Umbilical cord (tissue), 2 donors: Measurements from ENCODE around the gene TF. TPM values are rescaled to one million over a fixed set of nuclear protein-coding genes. Genes with fewer than 3 reads are reported as not detected.

Experiments used
- DNase-seq: peaks from one replicate; pipeline ENCODE4 v3.0.0-alpha.2; 2015; ENCODE audit warnings: low spot score
- total RNA-seq: library from RNA; depleted of rRNA; stranded (reverse); fragments of >200 nt; gene quantifications from one replicate; pipeline ENCODE4 v1.2.3, GENCODE V29; 2014; ENCODE audit warnings: low replicate concordance; ENCODE audit not compliant: insufficient read depth

Gene TF
- total RNA-seq, 1 donor from 2014 or later = 7.9 TPM

DNA sequence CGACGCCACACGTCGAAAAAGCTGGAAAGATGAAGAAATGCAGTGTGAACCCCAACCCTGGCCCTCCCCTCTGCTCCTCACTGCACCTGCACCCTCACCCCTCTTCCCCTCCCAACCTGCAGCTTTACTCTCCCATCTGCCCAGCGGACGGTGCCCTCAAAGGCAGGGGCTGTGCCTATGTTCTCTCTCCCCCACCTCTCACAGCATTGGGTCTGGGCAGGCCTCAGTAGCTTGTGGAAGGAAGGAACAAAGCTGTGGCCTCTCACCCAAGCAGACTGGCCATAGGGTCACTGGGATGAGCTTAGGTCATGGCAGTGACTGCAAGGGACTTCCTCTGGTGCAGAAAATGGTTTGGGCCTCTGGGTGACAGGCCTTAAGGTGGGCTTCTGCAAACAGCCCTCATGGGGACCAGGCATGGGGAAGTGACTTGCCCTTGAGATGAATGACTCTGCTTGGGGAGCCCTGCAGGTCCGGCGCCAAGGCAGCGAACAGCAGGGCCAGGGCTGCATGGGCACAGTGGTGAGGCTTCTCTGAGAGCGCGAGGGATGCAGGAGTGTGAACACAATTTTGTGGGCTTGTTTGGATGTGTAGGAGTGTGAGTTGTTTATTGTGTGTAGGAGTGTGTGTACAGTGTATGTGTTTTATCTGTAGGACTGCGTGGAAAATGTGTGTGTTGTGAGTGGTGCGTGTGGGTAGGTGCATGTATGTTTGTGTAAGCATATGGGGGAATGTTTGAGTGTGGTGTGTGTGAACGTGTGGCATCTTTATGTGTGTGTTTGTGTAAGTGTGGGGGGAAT lies 88.6 kb downstream of the TF start:
- no peak for DNase-seq

GRCh38 chr3:133835418-133835743 lies 89.2 kb downstream of the TF start:
- DNase-seq = no peak

DNA sequence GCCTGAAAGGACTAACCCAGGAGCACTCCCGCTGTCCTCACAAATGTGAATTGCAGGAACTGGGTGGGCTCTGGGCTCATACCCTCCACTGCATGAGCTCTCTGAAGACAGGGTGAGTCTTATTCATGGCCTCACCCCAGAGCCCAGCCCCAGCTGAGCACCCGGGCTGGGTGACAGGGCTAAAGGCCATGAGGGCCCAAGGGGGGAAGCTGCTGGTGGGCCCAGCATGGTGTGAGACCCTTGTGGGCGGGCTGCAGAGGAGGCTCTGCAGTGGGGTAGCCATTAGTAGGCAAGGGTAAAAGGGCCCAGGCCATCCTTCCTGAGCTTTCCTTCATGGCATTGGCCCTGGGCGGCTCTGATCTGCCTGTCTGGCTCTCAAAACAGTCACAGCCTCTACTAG lies 89.8 kb downstream of the TF start:
- no peak for DNase-seq

DNA sequence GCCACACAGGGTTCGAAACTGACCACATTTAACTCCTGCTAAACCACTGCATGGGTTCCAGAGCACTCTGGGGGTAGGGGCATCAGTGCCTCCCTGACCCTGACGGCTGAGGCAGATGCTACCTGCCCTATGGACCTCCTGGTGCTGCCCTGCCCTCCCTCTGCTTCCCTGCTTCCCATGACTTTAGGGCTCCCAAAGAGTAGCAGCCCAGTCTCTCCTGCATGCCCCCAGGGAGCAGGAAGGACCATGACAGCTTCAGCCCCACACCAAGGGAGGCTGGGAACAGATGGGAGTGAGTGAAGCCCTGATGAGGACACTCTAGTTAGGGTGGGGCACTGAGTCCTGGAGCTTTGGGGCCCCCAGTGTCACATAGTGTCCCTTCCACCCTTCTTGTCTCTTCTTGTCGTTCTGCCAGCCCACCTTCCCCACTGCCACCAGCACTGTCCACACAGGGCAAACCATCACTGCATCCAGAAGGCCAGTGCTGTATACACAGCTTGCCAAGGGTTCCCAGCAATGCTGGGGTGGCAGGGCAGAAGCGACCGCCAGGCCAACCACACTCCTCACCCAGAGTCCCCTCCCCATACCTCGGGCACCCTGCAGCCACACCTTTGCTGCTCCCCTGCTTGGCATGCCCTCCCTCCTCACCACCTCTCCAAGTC lies 90.4 kb downstream of the TF start:
- no peak for DNase-seq

DNA sequence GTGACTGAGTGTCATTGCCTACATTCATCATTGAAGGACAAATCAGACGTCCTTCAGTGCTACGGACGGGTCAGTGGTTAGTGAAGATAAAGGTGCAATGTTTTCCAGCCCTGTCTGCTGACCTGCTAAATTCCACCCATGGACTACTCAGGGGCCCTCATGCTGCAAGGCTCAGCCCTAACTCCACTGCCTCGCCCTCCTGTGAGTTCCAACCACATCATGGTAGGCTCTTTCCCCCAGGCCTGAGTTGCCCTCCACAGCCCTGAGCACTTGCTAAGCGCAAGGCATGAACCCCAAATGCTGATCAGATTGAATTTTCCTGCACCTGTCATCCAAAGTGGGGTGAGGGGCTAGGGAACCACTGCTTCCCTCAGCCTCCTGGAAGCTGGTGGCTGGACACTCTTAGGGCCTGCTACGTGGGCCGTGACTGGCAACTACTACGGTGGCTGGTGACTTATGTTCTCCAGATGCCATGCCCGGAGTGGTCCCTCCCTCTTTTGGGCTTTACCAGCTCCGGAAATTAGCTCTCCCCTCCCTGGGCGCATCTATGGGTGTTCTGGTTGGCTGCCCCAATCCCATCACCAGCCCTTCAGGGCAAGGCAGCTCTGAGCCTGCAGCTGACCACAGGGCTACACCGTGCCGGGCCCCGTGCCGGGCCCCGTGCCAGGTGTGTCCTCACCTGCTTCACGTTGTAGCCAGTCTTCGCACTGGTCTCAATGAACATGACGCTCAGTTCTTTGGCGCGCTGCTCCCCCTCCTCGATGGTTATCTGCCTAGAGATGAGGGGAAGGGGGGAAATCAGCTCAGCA lies 91.5 kb downstream of the TF start:
- no peak for DNase-seq

- DNase-seq = no peak
Observed at GRCh38 chr3:133838296-133838789, 92.2 kb downstream of the TF start.

GRCh38 chr3:133838916-133839800 lies 93.0 kb downstream of the TF start:
- no peak for DNase-seq

DNA sequence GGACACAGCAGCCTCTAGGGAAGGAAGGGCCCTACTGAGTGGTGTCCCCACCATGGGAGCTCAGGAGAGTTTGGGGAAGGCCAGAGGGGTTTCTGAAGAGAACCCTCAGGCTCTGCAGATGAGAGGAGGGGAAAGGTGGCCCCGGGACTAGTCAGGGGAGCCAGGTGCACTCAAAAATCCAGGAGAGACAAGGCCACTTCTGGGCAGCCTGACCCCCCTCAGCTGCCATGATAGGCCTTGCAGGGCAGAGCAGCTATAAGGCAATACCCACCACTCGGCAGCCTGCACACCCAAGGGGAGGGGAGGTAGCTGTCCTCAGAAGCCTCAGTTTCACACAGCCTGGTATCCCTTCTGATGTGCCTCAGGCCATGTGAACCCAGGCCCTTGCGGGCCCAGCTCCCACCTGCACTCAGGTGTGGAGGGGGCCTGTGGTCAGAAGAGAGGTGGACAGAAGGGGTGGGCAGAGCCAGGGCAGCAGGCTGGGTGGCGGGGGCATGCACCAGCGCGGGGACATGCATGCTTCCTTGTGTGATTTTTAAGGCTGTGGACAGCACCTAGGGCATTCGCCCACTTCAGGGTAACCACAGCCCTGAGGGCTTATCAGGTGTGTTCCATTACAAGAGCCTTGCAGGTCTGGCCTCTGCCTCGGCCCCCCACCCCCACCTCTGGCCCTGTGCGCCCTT lies 94.0 kb downstream of the TF start:
- no peak for DNase-seq

GRCh38 chr3:133840767-133841166 lies 94.6 kb downstream of the TF start:
- DNase-seq = no peak

- no peak for DNase-seq
Observed at GRCh38 chr3:133841196-133841595, 95.0 kb downstream of the TF start.

DNA sequence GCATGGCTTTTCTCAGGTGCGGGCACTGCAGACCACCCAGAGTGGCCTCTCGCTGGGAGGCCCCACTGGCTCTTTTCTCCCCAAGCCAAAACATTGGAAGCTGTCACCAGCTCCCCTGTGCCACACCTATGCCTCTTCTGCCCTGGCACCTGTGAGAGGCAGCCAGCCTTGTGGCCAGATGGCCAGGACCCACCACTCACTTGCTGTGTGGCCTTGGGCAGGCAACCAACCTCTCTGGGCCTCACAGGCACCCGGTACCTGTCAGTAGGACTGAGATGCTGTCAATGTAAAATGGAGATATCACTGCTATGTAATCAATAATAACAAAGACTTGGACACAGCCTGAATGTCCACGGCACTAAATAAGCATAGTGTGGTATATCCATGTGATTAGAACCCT lies 96.0 kb downstream of the TF start:
- no peak for DNase-seq

DNA sequence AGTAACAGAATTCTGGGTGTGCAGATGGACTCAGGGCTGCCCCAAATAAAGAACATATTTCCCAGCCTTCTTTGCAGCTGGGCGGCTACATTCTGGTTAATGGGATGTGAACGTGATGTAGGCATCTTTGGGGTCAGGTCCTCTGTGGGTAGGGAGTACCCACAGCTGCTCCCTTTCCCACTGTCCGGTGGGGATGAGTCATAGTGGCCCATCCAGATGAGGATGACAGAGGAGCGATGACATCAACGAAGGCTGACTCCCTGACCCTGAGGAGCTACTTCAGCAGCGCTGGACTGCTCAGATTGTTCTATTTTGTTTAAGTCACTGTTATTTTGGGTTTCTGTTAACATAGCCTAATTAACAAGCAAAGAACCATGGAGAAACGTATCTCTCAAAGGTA lies 97.4 kb downstream of the TF start:
- DNase-seq = no peak

DNA sequence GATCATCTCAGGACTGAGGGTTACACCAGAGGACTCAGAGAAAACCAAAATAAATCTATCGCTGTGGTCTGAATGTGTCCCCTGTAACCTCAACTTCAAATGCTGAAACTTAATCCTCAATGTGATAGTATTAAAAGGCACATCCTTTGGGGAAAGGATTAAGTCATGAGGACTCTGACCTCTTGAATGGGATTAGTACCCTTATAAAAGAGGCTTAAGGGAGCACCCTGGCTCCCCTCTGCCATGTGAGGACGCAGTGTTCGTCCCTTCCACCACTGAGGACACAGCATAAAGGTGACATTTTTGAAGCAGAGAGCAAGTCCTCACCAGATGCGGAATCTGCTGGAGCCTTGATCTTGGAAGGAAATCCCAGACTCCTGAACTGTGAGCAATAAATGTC lies 98.9 kb downstream of the TF start:
- no peak for DNase-seq

Other genes with a start within 250 kb of the TF start
- 189 TPM for gene CDV3, start 172.7 kb upstream of the TF start, total RNA-seq
- gene TOPBP1, start 84.5 kb upstream of the TF start, total RNA-seq = 37.8 TPM
- gene SRPRB, start 59.4 kb downstream of the TF start, total RNA-seq = 57.5 TPM
- gene RAB6B, start 149.5 kb downstream of the TF start, total RNA-seq = 2.6 TPM